H1 (cell line): ENCODE results near the gene DDX41. TPM values are rescaled to one million over a fixed set of nuclear protein-coding genes. Genes with fewer than 3 reads are reported as not detected.
A peak's percentile ranks its signal among the peaks of the same experiment; 100 is the strongest.

Experiments used
- CTCF ChIA-PET: fragments of 300-600 bp; sonication (Branson Sonifier 250); formaldehyde crosslinking; loops from one replicate; lab custom pipeline; 2021; ENCODE audit not compliant: partially characterized antibody; lab: Charles Lee
- POLR2A ChIA-PET: fragments of 300-600 bp; sonication (Branson Sonifier 250); formaldehyde crosslinking; loops from one replicate; lab custom pipeline; 2021; ENCODE audit warnings: inconsistent platforms; ENCODE audit not compliant: partially characterized antibody; lab: Charles Lee
- DNase-seq, 2 experiments: peaks; one replicate each; pipeline versions ENCODE4 v3.0.0 to v3.0.0-alpha.2; 2010 to 2022; ENCODE audit warnings: low spot score in 2 of 2, low read depth in 1 of 2, mixed read lengths in 1 of 2
- FAIRE-seq: peaks from 2 replicates; lab custom pipeline; 2011; peaks lifted over from hg19 to GRCh38; lab: Jason Lieb, UNC
- H2AFZ ChIP-seq: 2 replicates; pipeline ENCODE4 v1.8.1; 2012; ENCODE audit warnings: low read length, inconsistent platforms
- H2AK5ac ChIP-seq: 2 replicates; pipeline ENCODE4 v1.6.1; 2013; ENCODE audit warnings: low read depth, low read length
- H2BK120ac ChIP-seq: replicated peaks from 2 replicates; pipeline ENCODE3; 2013; ENCODE audit warnings: low read depth, low read length, inconsistent platforms
- H2BK12ac ChIP-seq: 2 replicates; pipeline ENCODE4 v1.6.1; 2013; ENCODE audit warnings: low read depth, low read length
- H2BK15ac ChIP-seq: 2 replicates; pipeline ENCODE4 v1.6.1; 2013; ENCODE audit warnings: low read length
- H2BK20ac ChIP-seq: 2 replicates; pipeline ENCODE4 v1.6.1; 2013; ENCODE audit warnings: low read length
- H2BK5ac ChIP-seq: 2 replicates; pipeline ENCODE4 v1.6.1; 2013; ENCODE audit warnings: low read depth, low read length
- H3K14ac ChIP-seq: 2 replicates; pipeline ENCODE4 v1.6.1; 2013; ENCODE audit warnings: inconsistent platforms; ENCODE audit not compliant: insufficient read length
- H3K18ac ChIP-seq: 2 replicates; pipeline ENCODE4 v1.6.1; 2013; ENCODE audit warnings: low read length; ENCODE audit errors: extremely low read depth
- H3K23ac ChIP-seq: 2 replicates; pipeline ENCODE4 v1.6.1; 2013; ENCODE audit warnings: inconsistent platforms; ENCODE audit not compliant: insufficient read length
- H3K23me2 ChIP-seq: 2 replicates; pipeline ENCODE4 v1.6.1; 2013; ENCODE audit warnings: low read depth, low read length
- H3K27ac ChIP-seq: 2 replicates; pipeline ENCODE4 v1.6.1; 2011; ENCODE audit warnings: low read depth, low read length, inconsistent platforms
- H3K27me3 ChIP-seq, 4 experiments: replicated peaks in 1 of 4; 1 replicate in 1 of 4; 2 replicates in 3 of 4; pipeline versions ENCODE4 v1.6.1 to v1.8.1; 2011 to 2013; ENCODE audit warnings: low read length in 3 of 4, mild to moderate bottlenecking in 3 of 4, inconsistent platforms in 2 of 4, mixed read lengths in 2 of 4, moderate library complexity in 1 of 4; ENCODE audit not compliant: control insufficient read depth in 3 of 4, insufficient read depth in 3 of 4; ENCODE audit errors: extremely low read depth in 1 of 4
- H3K36me3 ChIP-seq, 4 experiments: 2 replicates each; pipeline versions ENCODE4 v1.6.1 to v1.8.1; 2011 to 2013; ENCODE audit warnings: mild to moderate bottlenecking in 4 of 4, low read length in 3 of 4, moderate library complexity in 2 of 4, control low read depth in 1 of 4, inconsistent platforms in 1 of 4; ENCODE audit not compliant: insufficient read depth in 4 of 4, control insufficient read depth in 2 of 4
- H3K4ac ChIP-seq: replicated peaks from 2 replicates; pipeline ENCODE3; 2013; ENCODE audit warnings: low read length, low read depth, mixed read lengths, inconsistent platforms; ENCODE audit not compliant: insufficient read length
- H3K4me1 ChIP-seq, 4 experiments: replicated peaks in 1 of 4; 1 replicate in 1 of 4; 2 replicates in 3 of 4; pipeline versions ENCODE4 v1.6.1 to v1.8.1; 2011 to 2013; ENCODE audit warnings: low read length in 3 of 4, inconsistent platforms in 2 of 4, mixed read lengths in 1 of 4; ENCODE audit not compliant: insufficient read depth in 4 of 4, control insufficient read depth in 3 of 4
- H3K4me2 ChIP-seq, 2 experiments: 2 replicates each; pipeline versions ENCODE4 v1.6.1 to v1.8.1; 2011 to 2013; ENCODE audit warnings: low read depth in 2 of 2, low read length in 2 of 2, control low read depth in 1 of 2, inconsistent platforms in 1 of 2, mild to moderate bottlenecking in 1 of 2; ENCODE audit not compliant: insufficient read depth in 1 of 2
- H3K4me3 ChIP-seq, 4 experiments: fragments of 200-600, 300-600 bp in 1 of 4; sonication (generic), shearing (Covaris generic), sonication (Bioruptor Twin) in 1 of 4; 2 replicates each; pipeline versions ENCODE4 v1.5.1 to v1.8.1; 2011 to 2016; ENCODE audit warnings: low read length in 4 of 4, low read depth in 3 of 4, control low read depth in 2 of 4, inconsistent platforms in 2 of 4, mild to moderate bottlenecking in 2 of 4, mixed read lengths in 1 of 4, moderate library complexity in 1 of 4; ENCODE audit not compliant: insufficient read depth in 2 of 4; ENCODE audit errors: extremely low read depth in 1 of 4
- H3K56ac ChIP-seq: replicated peaks from 2 replicates; pipeline ENCODE3; 2013; ENCODE audit warnings: low read depth, mild to moderate bottlenecking, mixed read lengths, low read length, inconsistent platforms; ENCODE audit not compliant: insufficient read length
- H3K79me1 ChIP-seq: 2 replicates; pipeline ENCODE4 v1.6.1; 2013; ENCODE audit warnings: low read depth, low read length, control low read depth
- H3K79me2 ChIP-seq, 2 experiments: 2 replicates each; pipeline versions ENCODE4 v1.6.1 to v1.8.1; 2012 to 2013; ENCODE audit warnings: low read length in 2 of 2, mild to moderate bottlenecking in 2 of 2, inconsistent platforms in 1 of 2; ENCODE audit not compliant: insufficient read depth in 2 of 2, control insufficient read depth in 1 of 2
- H3K9ac ChIP-seq, 4 experiments: replicated peaks in 1 of 4; 1 replicate in 1 of 4; 2 replicates in 3 of 4; pipeline versions ENCODE4 v1.6.1 to v1.8.1; 2011 to 2013; ENCODE audit warnings: low read depth in 3 of 4, low read length in 3 of 4, control low read depth in 2 of 4, mild to moderate bottlenecking in 2 of 4, moderate library complexity in 2 of 4, inconsistent platforms in 1 of 4; ENCODE audit errors: extremely low read depth in 1 of 4
- H3K9me3 ChIP-seq, 2 experiments: 2 replicates each; pipeline versions ENCODE4 v1.6.1 to v1.8.1; 2012 to 2013; ENCODE audit warnings: mild to moderate bottlenecking in 2 of 2, moderate library complexity in 2 of 2, control low read depth in 1 of 2, inconsistent platforms in 1 of 2, low read depth in 1 of 2, low read length in 1 of 2, mixed read lengths in 1 of 2; ENCODE audit not compliant: insufficient read depth in 2 of 2
- H4K20me1 ChIP-seq, 2 experiments: replicated peaks in 1 of 2; 2 replicates each; pipeline versions ENCODE3 to v1.8.1; 2011 to 2013; ENCODE audit warnings: inconsistent platforms in 2 of 2, low read length in 2 of 2, mild to moderate bottlenecking in 1 of 2; ENCODE audit not compliant: insufficient read depth in 2 of 2, control insufficient read depth in 1 of 2
- H4K5ac ChIP-seq: 2 replicates; pipeline ENCODE4 v1.6.1; 2013; ENCODE audit warnings: low read length, low read depth, mixed read lengths, inconsistent platforms; ENCODE audit not compliant: insufficient read length
- H4K8ac ChIP-seq: 2 replicates; pipeline ENCODE4 v1.8.0; 2013; ENCODE audit warnings: mild to moderate bottlenecking, moderate library complexity, low read length, inconsistent platforms; ENCODE audit not compliant: insufficient read depth; ENCODE audit errors: extremely low read depth
- H4K91ac ChIP-seq: replicated peaks from 2 replicates; pipeline ENCODE3; 2013; ENCODE audit warnings: low read length, mixed read lengths, inconsistent platforms; ENCODE audit not compliant: insufficient read length
- CHD1 ChIP-seq: IDR thresholded peaks from 2 replicates; pipeline ENCODE4 v1.6.1; 2012; ENCODE audit warnings: low read depth, low read length, improper control_type of control experiment
- CHD2 ChIP-seq: IDR thresholded peaks from 2 replicates; pipeline ENCODE4 v1.6.1; 2012; ENCODE audit warnings: low read length, improper control_type of control experiment
- FOSL1 ChIP-seq: IDR thresholded peaks from 2 replicates; pipeline ENCODE4 v1.6.1; 2011; ENCODE audit warnings: mild to moderate bottlenecking, low read depth, low read length, moderate library complexity; ENCODE audit not compliant: insufficient read depth
- JUN ChIP-seq: IDR thresholded peaks from 2 replicates; pipeline ENCODE4 v1.6.1; 2011; ENCODE audit warnings: low read depth, mild to moderate bottlenecking, improper control_type of control experiment, low read length
- KDM1A ChIP-seq: fragments of 200-600, 300-600 bp; sonication (generic); IDR thresholded peaks from 2 replicates; pipeline ENCODE4 v1.7.1; 2016; ENCODE audit warnings: mild to moderate bottlenecking, low read length, borderline replicate concordance
- PHF8 ChIP-seq: fragments of 200-600 bp; sonication (generic); conservative IDR thresholded peaks from 2 replicates; pipeline ENCODE4 v1.7.1; 2012; ENCODE audit warnings: low read depth, mild to moderate bottlenecking, inconsistent platforms, low read length, moderate library complexity
- POLR2A ChIP-seq, 2 experiments: IDR thresholded peaks; 1 replicate in 1 of 2; 2 replicates in 1 of 2; pipeline ENCODE4 v1.6.1; 2011; ENCODE audit warnings: low read depth in 2 of 2, low read length in 2 of 2, mild to moderate bottlenecking in 2 of 2; ENCODE audit errors: control extremely low read depth in 1 of 2
- RAD21 ChIP-seq, 2 experiments: IDR thresholded peaks in 1 of 2; conservative IDR thresholded peaks in 1 of 2; 2 replicates each; pipeline ENCODE4 v1.6.1; 2011; ENCODE audit warnings: low read depth in 2 of 2, low read length in 2 of 2, improper control_type of control experiment in 1 of 2, inconsistent platforms in 1 of 2, mild to moderate bottlenecking in 1 of 2, moderate library complexity in 1 of 2
- SP4 ChIP-seq: IDR thresholded peaks from 2 replicates; pipeline ENCODE4 v1.6.1; 2012; ENCODE audit warnings: low read length, inconsistent platforms
- SUZ12 ChIP-seq: fragments of 200-600 bp; sonication (generic); IDR thresholded peaks from 2 replicates; pipeline ENCODE4 v1.6.1; 2012; ENCODE audit warnings: mild to moderate bottlenecking, inconsistent platforms, low read length, moderate library complexity, mixed read lengths
- TCF12 ChIP-seq: IDR thresholded peaks from 2 replicates; pipeline ENCODE4 v1.6.1; 2011; ENCODE audit warnings: low read depth, mild to moderate bottlenecking, low read length
- USF2 ChIP-seq: IDR thresholded peaks from 2 replicates; pipeline ENCODE4 v1.6.1; 2011; ENCODE audit warnings: low read length, improper control_type of control experiment
- WGBS, 2 experiments: shearing (Covaris generic) in 1 of 2; methylation state at CpG; one replicate each; pipeline versions ENCODE4 v1.1.6 to v1.1.7; 2013 to 2015; ENCODE audit warnings: low lambda C conversion rate in 2 of 2, mixed read lengths in 2 of 2, inconsistent platforms in 1 of 2, low coverage in 1 of 2, missing lambda C conversion rate in 1 of 2; ENCODE audit not compliant: insufficient replicate concordance in 2 of 2, insufficient coverage in 1 of 2, insufficient read length in 1 of 2; ENCODE audit errors: extremely low coverage in 1 of 2, missing lambda C conversion rate in 1 of 2; 5-methylcytosine and 5-hydroxymethylcytosine counted together
- polyA plus RNA-seq, 7 experiments: library from polyadenylated mRNA; depleted of rRNA in 3 of 7; stranded (reverse) in 5 of 7; unstranded in 2 of 7; fragments of >200 nt in 5 of 7; fragments of 200-250 nt in 2 of 7; gene quantifications; 1 replicate in 5 of 7; 2 replicates in 1 of 7; 4 replicates in 1 of 7; pipeline versions ENCODE4 v1.2.1 to v1.2.3, GENCODE V29; 2011 to 2013; ENCODE audit warnings: missing spikeins in 2 of 7, mixed read lengths in 2 of 7
- total RNA-seq: library from RNA; stranded (reverse); fragmentation: NEBNext Ultra II Directional; extraction: Animal tissue kit (Norgen Biotek cat#: 25700); gene quantifications from 2 replicates; pipeline ENCODE4 v1.2.1, GENCODE V29; 2021

Gene DDX41
- total and polyA plus RNA-seq, 2 of the 8 experiments (the other 6 are each of a cell fraction or from before 2014, with no cell fraction given) = 102 to 135 TPM

- POLR2A ChIA-PET = interaction anchor here (0.7 to 65.5 kb wide), 5 partner anchors 9 to 43 kb away, joined by 3 to 3349 read pairs (median 4); partner anchors contain the start of genes DBN1, FAM193B, PDLIM7 and PRR7
- no peak overlapping the region for H2AK5ac ChIP-seq
- peak overlapping the region; percentile 71; the same call in 1 of the 2 replicates for H2BK5ac ChIP-seq
- no peaks in the 10 kb centered on the region for H3K9me3 ChIP-seq
- H4K91ac ChIP-seq = no peak overlapping the region
- H3K4me1 ChIP-seq = peaks cover 0 to 12% (median 9%) of the 10 kb centered on the region in 4 experiments; a peak in 5 of 7 replicates
- H3K4me3 ChIP-seq = no peak overlapping the region
- FAIRE-seq (no peak), DNase-seq (no peak)
- no peak overlapping the region for H3K56ac ChIP-seq
- H2BK20ac ChIP-seq = no peak overlapping the region
- peaks cover 0 to 17% of the 10 kb centered on the region in 2 experiments for H4K20me1 ChIP-seq
- H3K14ac ChIP-seq = no peak overlapping the region
- 0 out of 2 replicates have a peak overlapping the region, but pooled peaks have one; percentile 29 for H2BK15ac ChIP-seq
- 90% methylated on average over 11 of the region's 11 CpGs; no CpG with 5 or more reads in 1 of the 2 experiments for WGBS, 2 experiments
- H3K36me3 ChIP-seq = peaks cover 22 to 45% (median 42%) of the 10 kb centered on the region in 4 experiments
- 0 out of 2 replicates have a peak, but pooled peaks cover 2% of the 10 kb centered on the region for H3K79me1 ChIP-seq
- no peaks in the 10 kb centered on the region for H3K23me2 ChIP-seq
- H3K18ac ChIP-seq = no peak overlapping the region
- no peak overlapping the region for H3K9ac ChIP-seq
- H3K79me2 ChIP-seq = no peaks in the 10 kb centered on the region; a peak in 1 of 4 replicates
- H4K8ac ChIP-seq = no peak overlapping the region
- H4K5ac ChIP-seq = no peak overlapping the region
- no peaks in the 10 kb centered on the region for H3K27me3 ChIP-seq
- no peak overlapping the region for H2BK120ac ChIP-seq
- H2BK12ac ChIP-seq = no peak overlapping the region
- no peak overlapping the region for H3K4ac ChIP-seq
- no peak overlapping the region for H3K27ac ChIP-seq
- no peak overlapping the region for H3K4me2 ChIP-seq
- CTCF ChIA-PET = interaction anchor here (0.9 to 20.8 kb wide), 4 partner anchors 10 to 20 kb away, joined by 3 to 306 read pairs (median 30); partner anchors contain the start of gene PDLIM7
- no peak overlapping the region for H2AFZ ChIP-seq
- H3K23ac ChIP-seq = no peak overlapping the region
- TF ChIP-seq SP4 (no peak), POLR2A (IDR thresholded peaks at IDR 0.05; ENCODE audit: control extremely low read depth in 1 of 2, low read depth in 2 of 2, low read length in 2 of 2) (no peak), KDM1A (no peak), FOSL1 (no peak), TCF12 (no peak), PHF8 (no peak), USF2 (no peak), RAD21 (IDR thresholded peaks at IDR 0.05 in 1 of 2, conservative IDR thresholded peaks at IDR 0.05 in 1 of 2; ENCODE audit: low read depth in 2 of 2, low read length in 2 of 2) (no peak), CHD1 (no peak), CHD2 (no peak), JUN (no peak), SUZ12 (no peak)
Measured at GRCh38 chr5:177509991-177510566, 6.7 kb downstream of the DDX41 start.
